Caco-2 (cell line): ENCODE measurements around the gene GPAM. TPM values are rescaled to one million over a fixed set of nuclear protein-coding genes. Genes with fewer than 3 reads are reported as not detected.

Experiments
- BruUV-seq: library from RNA; stranded (reverse); fragments of 400-500 nt; replicated peaks from 2 replicates; lab custom pipeline; 2021; lab: Mats Ljungman, UMichigan
- CTCF ChIA-PET: fragments of 300-600 bp; sonication (Branson Sonifier 250); formaldehyde crosslinking; loops from one replicate; lab custom pipeline; 2022; ENCODE audit warnings: antibody characterized with exemption; lab: Charles Lee
- POLR2A ChIA-PET: fragments of 300-600 bp; sonication (Branson Sonifier 250); formaldehyde crosslinking; loops from one replicate; lab custom pipeline; 2022; ENCODE audit warnings: antibody characterized with exemption; lab: Charles Lee
- DNase-seq, 2 experiments: peaks; one replicate each; pipeline versions ENCODE4 v3.0.0 to v3.0.0-alpha.2; 2020 to 2022
- H3K27me3 ChIP-seq: replicated peaks from 2 replicates; pipeline ENCODE4 v1.6.0; 2011; ENCODE audit warnings: low read length; ENCODE audit not compliant: control insufficient read depth, insufficient read depth
- H3K36me3 ChIP-seq: 2 replicates; pipeline ENCODE4 v1.5.1; 2011; ENCODE audit warnings: low read length; ENCODE audit not compliant: control insufficient read depth, insufficient read depth
- H3K4me1 ChIP-seq: fragments of 250-450 bp; sonication (Bioruptor Pico); 2 replicates; pipeline ENCODE4 v1.5.1; 2020; ENCODE audit warnings: mild to moderate bottlenecking
- H3K4me3 ChIP-seq: 2 replicates; pipeline ENCODE4 v1.5.1; 2011; ENCODE audit warnings: low read depth, mild to moderate bottlenecking, control low read depth, low read length
- H3K9me3 ChIP-seq: fragments of 250-450 bp; sonication (Bioruptor Pico); 2 replicates; pipeline ENCODE4 v1.5.1; 2020; ENCODE audit warnings: mild to moderate bottlenecking, moderate library complexity
- H3K27ac Mint-ChIP-seq: one replicate; pipeline ENCODE4 v1.8.0; 2022; ENCODE audit warnings: mixed read lengths; ENCODE audit not compliant: unreplicated experiment
- H3K27me3 Mint-ChIP-seq: one replicate; pipeline ENCODE4 v1.8.0; 2022; ENCODE audit warnings: mixed read lengths; ENCODE audit not compliant: insufficient read depth, unreplicated experiment
- H3K36me3 Mint-ChIP-seq: one replicate; pipeline ENCODE4 v1.8.0; 2022; ENCODE audit warnings: mild to moderate bottlenecking, mixed read lengths; ENCODE audit not compliant: insufficient read depth, unreplicated experiment
- H3K4me1 Mint-ChIP-seq: one replicate; pipeline ENCODE4 v1.8.0; 2022; ENCODE audit warnings: low read depth, mixed read lengths; ENCODE audit not compliant: unreplicated experiment
- H3K4me3 Mint-ChIP-seq: one replicate; pipeline ENCODE4 v1.8.0; 2022; ENCODE audit warnings: mild to moderate bottlenecking, moderate library complexity, mixed read lengths; ENCODE audit not compliant: unreplicated experiment
- H3K9me3 Mint-ChIP-seq: one replicate; pipeline ENCODE4 v1.8.0; 2022; ENCODE audit warnings: mixed read lengths; ENCODE audit not compliant: unreplicated experiment
- CTCF ChIP-seq, 2 experiments: fragments of 200-600 bp in 1 of 2; IDR thresholded peaks; 1 replicate in 1 of 2; 2 replicates in 1 of 2; pipeline versions ENCODE4 v1.5.1 to v1.8.0; 2011 to 2022; ENCODE audit warnings: antibody characterized with exemption in 1 of 2, control low read depth in 1 of 2, inconsistent platforms in 1 of 2, low read depth in 1 of 2, low read length in 1 of 2, mild to moderate bottlenecking in 1 of 2, moderate library complexity in 1 of 2; ENCODE audit not compliant: insufficient read depth in 1 of 2, severe bottlenecking in 1 of 2, unreplicated experiment in 1 of 2
- intact Hi-C: fragments of 100-400 bp; cut with micrococcal nuclease; formaldehyde crosslinking; loops from one replicate; pipeline ENCODE4 v1.10.0; 2022; ENCODE audit not compliant: unreplicated experiment
- total RNA-seq: library from RNA; stranded (reverse); gene quantifications from 2 replicates; pipeline ENCODE4 v1.2.3, GENCODE V29; 2022

GPAM gene
- total RNA-seq, 1 experiment from 2014 or later = 44.4 TPM

- H3K4me1 Mint-ChIP-seq = no peaks in the 10 kb centered on the region
- H3K36me3 Mint-ChIP-seq = no peaks in the 10 kb centered on the region
- H3K4me3 Mint-ChIP-seq = no peak overlapping the region
- H3K27me3 Mint-ChIP-seq = peaks cover 3% of the 10 kb centered on the region
- intact Hi-C loops = no loop called here
- POLR2A ChIA-PET = no interaction called here
- DNase-seq = no peak
- H3K27me3 ChIP-seq = no peaks in the 10 kb centered on the region
- no peak overlapping the region for H3K4me3 ChIP-seq
- peaks cover 8% of the 10 kb centered on the region; the same call in 1 of the 2 replicates for H3K4me1 ChIP-seq
- no peaks in the 10 kb centered on the region for H3K36me3 ChIP-seq
- H3K9me3 Mint-ChIP-seq = peaks cover 9% of the 10 kb centered on the region
- BruUV-seq = no TSS peak
- TF ChIP-seq CTCF (IDR thresholded peaks at IDR 0.05; ENCODE audit: insufficient read depth in 1 of 2, low read depth in 1 of 2, low read length in 1 of 2, severe bottlenecking in 1 of 2, unreplicated experiment in 1 of 2) = no peak
- H3K9me3 ChIP-seq = no peaks in the 10 kb centered on the region
- CTCF ChIA-PET = interaction anchor here (0.7 kb wide), 1 partner anchor 182 kb away, joined by 3 read pairs; no protein-coding TSS in a partner anchor
- H3K27ac Mint-ChIP-seq = no peak overlapping the region
Measured at GRCh38 chr10:112126172-112126571, 57.4 kb downstream of the GPAM start.

DNA sequence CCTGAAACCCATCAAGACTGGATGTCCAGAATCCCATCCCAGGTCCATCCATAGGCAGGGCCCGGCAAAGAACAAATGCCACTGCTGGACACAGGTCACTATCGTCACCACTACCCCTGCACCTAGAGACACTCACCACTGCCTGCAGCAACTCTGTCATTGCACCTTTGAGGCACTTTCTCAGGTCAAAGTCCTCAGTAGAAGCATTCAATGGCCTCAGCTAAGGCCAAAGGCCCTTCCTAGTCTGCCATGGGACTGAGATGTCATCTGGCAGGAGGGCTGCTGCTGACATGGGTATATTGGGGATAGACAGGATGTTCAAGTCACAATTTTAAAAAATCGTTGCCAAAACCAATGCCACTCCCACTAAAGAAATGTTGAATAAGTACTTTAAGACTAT lies 58.7 kb downstream of the GPAM start:
- H3K27me3 Mint-ChIP-seq = peaks cover 3% of the 10 kb centered on the region
- H3K9me3 Mint-ChIP-seq = peaks cover 9% of the 10 kb centered on the region
- CTCF ChIA-PET = interaction anchor here (2.0 kb wide), 1 partner anchor 13 kb away, joined by 9 read pairs; no protein-coding TSS in a partner anchor
- no peaks in the 10 kb centered on the region for H3K36me3 Mint-ChIP-seq
- Histone ChIP-seq H3K36me3 (no peaks in the 10 kb centered on the region), H3K4me1 (peaks cover 8% of the 10 kb centered on the region; the same call in 1 of the 2 replicates), H3K27me3 (no peaks in the 10 kb centered on the region), H3K4me3 (no peak overlapping the region), H3K9me3 (no peaks in the 10 kb centered on the region)
- no TSS peak for BruUV-seq
- H3K4me3 Mint-ChIP-seq = no peak overlapping the region
- POLR2A ChIA-PET = no interaction called here
- no peak overlapping the region for H3K27ac Mint-ChIP-seq
- no peak for TF ChIP-seq CTCF (IDR thresholded peaks at IDR 0.05; ENCODE audit: insufficient read depth in 1 of 2, low read depth in 1 of 2, low read length in 1 of 2, severe bottlenecking in 1 of 2, unreplicated experiment in 1 of 2)
- intact Hi-C loops = no loop called here
- DNase-seq = no peak
- no peaks in the 10 kb centered on the region for H3K4me1 Mint-ChIP-seq

- POLR2A ChIA-PET = no interaction called here
- H3K36me3 Mint-ChIP-seq = no peaks in the 10 kb centered on the region
- no peak overlapping the region for H3K27ac Mint-ChIP-seq
- DNase-seq = no peak
- no peak for TF ChIP-seq CTCF (IDR thresholded peaks at IDR 0.05; ENCODE audit: insufficient read depth in 1 of 2, low read depth in 1 of 2, low read length in 1 of 2, severe bottlenecking in 1 of 2, unreplicated experiment in 1 of 2)
- no peaks in the 10 kb centered on the region for H3K36me3 ChIP-seq
- peaks cover 8% of the 10 kb centered on the region; the same call in 1 of the 2 replicates for H3K4me1 ChIP-seq
- peaks cover 4% of the 10 kb centered on the region for H3K27me3 Mint-ChIP-seq
- no peaks in the 10 kb centered on the region for H3K9me3 ChIP-seq
- H3K4me1 Mint-ChIP-seq = no peaks in the 10 kb centered on the region
- CTCF ChIA-PET = interaction anchor here (0.6 to 1.9 kb wide), 4 partner anchors 14 to 1487 kb away, joined by 3 to 6 read pairs (median 6); no protein-coding TSS in a partner anchor
- no peaks in the 10 kb centered on the region for H3K27me3 ChIP-seq
- intact Hi-C loops = no loop called here
- peaks cover 9% of the 10 kb centered on the region for H3K9me3 Mint-ChIP-seq
- BruUV-seq = no TSS peak
- no peak overlapping the region for H3K4me3 ChIP-seq
- no peak overlapping the region for H3K4me3 Mint-ChIP-seq
Measured at GRCh38 chr10:112122827-112123226, 60.7 kb downstream of the GPAM start.
